ENCODE measurements around the gene SAMHD1. TPM values are rescaled to one million over a fixed set of nuclear protein-coding genes. Genes with fewer than 3 reads are reported as not detected.
"Not testable (repeated sequence)": the region's sequence is repeated elsewhere in the genome, so short reads cannot be mapped to it uniquely, and the experiment has no call there.

Gene SAMHD1
- total and polyA plus RNA-seq, 2 donors from 2014 or later, result 13.7 to 94.1 TPM

DNA sequence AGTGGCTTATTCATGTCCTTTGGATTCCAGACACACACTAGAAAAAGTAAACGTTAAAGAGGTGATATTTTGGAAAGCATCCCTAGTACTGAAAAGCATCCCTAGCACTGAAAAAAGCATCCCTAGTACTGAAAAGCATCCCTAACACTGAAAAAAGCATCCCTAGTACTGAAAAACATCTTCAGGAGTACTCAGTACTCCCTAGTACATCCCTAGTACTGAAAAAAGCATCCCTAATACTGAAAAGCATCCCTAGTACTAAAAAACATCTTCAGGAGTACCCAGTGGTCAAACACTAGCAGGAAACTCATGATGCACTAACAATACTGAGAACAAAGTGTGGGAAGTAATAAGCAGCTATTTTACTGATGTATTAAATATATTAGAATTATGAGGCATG, 45.6 kb upstream of the SAMHD1 start:
- intact Hi-C loops (cut with DNase I), result no loop called here
- Histone ChIP-seq H3K9me3 (ENCODE audit: control insufficient read depth in 2 of 3, insufficient read depth in 1 of 3, low read length in 3 of 3) (no peaks in the 10 kb centered on the region), H3K27ac (ENCODE audit: low read depth in 2 of 2, low read length in 2 of 2) (no peak overlapping the region), H3K9ac (ENCODE audit: low read length in 3 of 3) (no peak overlapping the region), H3K36me3 (ENCODE audit: control insufficient read depth in 2 of 3, insufficient read depth in 3 of 3, low read length in 3 of 3) (no peaks in the 10 kb centered on the region), H3K27me3 (ENCODE audit: control insufficient read depth, insufficient read depth, low read length) (no peaks in the 10 kb centered on the region), H3K4me3 (ENCODE audit: low read length in 3 of 3) (no peak overlapping the region), H3K4me1 (ENCODE audit: control insufficient read depth in 2 of 3, insufficient read depth in 2 of 3, low read depth in 1 of 3, low read length in 3 of 3) (no peaks in the 10 kb centered on the region)
- DNase-seq, result no peak
- TF ChIP-seq CTCF (IDR thresholded peaks at IDR 0.05; ENCODE audit: borderline replicate concordance, extremely low read depth, insufficient read depth), result no peak
- FAIRE-seq, result no peak

DNA sequence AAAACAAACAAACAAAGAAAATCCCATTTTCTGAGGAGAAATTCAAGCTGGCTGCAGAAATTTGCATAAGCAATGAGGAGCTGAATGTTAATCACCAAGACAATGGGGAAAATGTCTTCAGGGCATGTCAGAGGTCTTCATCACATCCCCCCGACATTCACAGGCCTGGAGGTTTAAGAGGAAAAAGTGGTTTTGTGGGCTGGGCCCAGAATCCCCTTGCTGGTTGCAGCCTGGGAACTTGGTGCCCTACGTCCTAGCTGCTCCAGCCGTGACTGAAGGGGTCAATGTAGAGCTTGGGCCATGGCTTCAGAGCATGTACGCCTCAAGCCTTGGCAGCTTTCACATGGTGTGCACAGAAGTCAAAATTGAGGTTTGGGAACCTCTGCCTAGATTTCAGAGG, 42.7 kb upstream of the SAMHD1 start:
- H3K9me3 ChIP-seq (ENCODE audit: control insufficient read depth in 2 of 3, insufficient read depth in 1 of 3, low read length in 3 of 3); H3K36me3 ChIP-seq (ENCODE audit: control insufficient read depth in 2 of 3, insufficient read depth in 3 of 3, low read length in 3 of 3); H3K4me1 ChIP-seq (ENCODE audit: control insufficient read depth in 2 of 3, insufficient read depth in 2 of 3, low read depth in 1 of 3, low read length in 3 of 3); FAIRE-seq; DNase-seq; intact Hi-C loops (cut with DNase I); H3K4me3 ChIP-seq (ENCODE audit: low read length in 3 of 3); H3K9ac ChIP-seq (ENCODE audit: low read length in 3 of 3); H3K27me3 ChIP-seq (ENCODE audit: control insufficient read depth, insufficient read depth, low read length); H3K27ac ChIP-seq (ENCODE audit: low read depth in 2 of 2, low read length in 2 of 2): not testable (repeated sequence)

DNA sequence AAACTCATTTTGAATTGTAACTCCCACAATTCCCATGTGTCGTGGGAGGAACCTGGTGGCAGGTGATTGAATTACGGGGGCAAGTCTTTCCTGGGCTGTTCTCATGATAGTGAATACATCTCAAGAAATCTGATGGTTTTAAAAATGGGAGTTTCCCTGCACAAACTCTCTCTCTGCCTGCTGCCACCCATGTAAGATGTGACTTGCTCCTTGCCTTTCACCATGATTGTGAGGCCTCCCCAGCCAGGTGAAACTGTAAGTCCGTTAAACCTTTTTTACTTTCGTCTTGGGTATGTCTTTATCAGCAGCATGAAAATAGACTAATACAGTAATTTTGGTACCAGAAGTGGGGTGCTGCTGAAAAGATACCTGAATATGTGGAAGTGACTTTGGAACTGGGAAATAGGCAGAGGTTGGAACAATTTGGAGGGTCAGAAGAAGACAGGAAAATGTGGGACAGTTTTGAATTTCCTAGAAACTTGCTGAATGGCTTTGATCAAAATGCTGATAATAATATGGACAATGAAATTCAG, 41.4 kb upstream of the SAMHD1 start:
- Histone ChIP-seq H3K27me3 (ENCODE audit: control insufficient read depth, insufficient read depth, low read length) (no peaks in the 10 kb centered on the region), H3K4me1 (ENCODE audit: control insufficient read depth in 2 of 3, insufficient read depth in 2 of 3, low read depth in 1 of 3, low read length in 3 of 3) (no peaks in the 10 kb centered on the region), H3K36me3 (ENCODE audit: control insufficient read depth in 2 of 3, insufficient read depth in 3 of 3, low read length in 3 of 3) (no peaks in the 10 kb centered on the region), H3K9me3 (ENCODE audit: control insufficient read depth in 2 of 3, insufficient read depth in 1 of 3, low read length in 3 of 3) (no peaks in the 10 kb centered on the region), H3K27ac (ENCODE audit: low read depth in 2 of 2, low read length in 2 of 2) (no peak overlapping the region), H3K4me3 (ENCODE audit: low read length in 3 of 3) (no peak overlapping the region), H3K9ac (ENCODE audit: low read length in 3 of 3) (no peak overlapping the region)
- FAIRE-seq, result no peak
- no peak for TF ChIP-seq CTCF (IDR thresholded peaks at IDR 0.05; ENCODE audit: borderline replicate concordance, extremely low read depth, insufficient read depth)
- intact Hi-C loops (cut with DNase I), result no loop called here
- DNase-seq, result no peak

DNA sequence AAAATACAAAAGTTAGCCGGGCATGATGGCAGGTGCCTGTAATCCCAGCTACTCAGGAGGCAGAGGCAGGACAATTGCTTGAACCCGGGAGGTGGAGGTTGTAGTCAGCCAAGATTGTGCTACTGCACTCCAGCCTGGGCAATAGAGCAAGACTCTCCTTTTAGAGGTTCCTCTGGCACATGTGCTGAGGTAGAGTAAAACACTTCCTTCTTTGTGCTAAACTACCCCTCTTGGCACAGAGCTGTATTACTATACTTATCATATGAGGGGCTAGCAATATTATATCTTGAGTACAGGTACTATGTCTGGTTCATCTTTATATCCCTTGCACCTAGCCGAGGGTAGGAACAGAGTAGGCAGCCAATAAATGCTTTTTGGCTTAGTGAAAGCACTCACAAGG, 40.2 kb upstream of the SAMHD1 start:
- no peaks in the 10 kb centered on the region for H3K27me3 ChIP-seq (ENCODE audit: control insufficient read depth, insufficient read depth, low read length)

More for the DNA sequence above, 40.2 kb upstream of the SAMHD1 start:
- FAIRE-seq (no peak), DNase-seq (no peak)
- no peak overlapping the region for H3K4me3 ChIP-seq (ENCODE audit: low read length in 3 of 3)
- intact Hi-C loops (cut with DNase I), result no loop called here
- no peaks in the 10 kb centered on the region for H3K9me3 ChIP-seq (ENCODE audit: control insufficient read depth in 2 of 3, insufficient read depth in 1 of 3, low read length in 3 of 3)
- no peaks in the 10 kb centered on the region for H3K36me3 ChIP-seq (ENCODE audit: control insufficient read depth in 2 of 3, insufficient read depth in 3 of 3, low read length in 3 of 3)
- no peak overlapping the region for H3K27ac ChIP-seq (ENCODE audit: low read depth in 2 of 2, low read length in 2 of 2)
- no peaks in the 10 kb centered on the region for H3K4me1 ChIP-seq (ENCODE audit: control insufficient read depth in 2 of 3, insufficient read depth in 2 of 3, low read depth in 1 of 3, low read length in 3 of 3)
- H3K9ac ChIP-seq (ENCODE audit: low read length in 3 of 3), result no peak overlapping the region
- TF ChIP-seq CTCF (IDR thresholded peaks at IDR 0.05; ENCODE audit: borderline replicate concordance, extremely low read depth, insufficient read depth), result no peak

Measured in kidney (tissue), 14 donors.